LNCaP clone FGC (cell line): Measurements from ENCODE around the gene RASEF.

Experiments used
- DNase-seq: peaks from one replicate; pipeline ENCODE4 v3.0.0-alpha.2; 2011; ENCODE audit warnings: low read depth
- H3K4me3 ChIP-seq: 2 replicates; pipeline ENCODE4 v1.5.1; 2011; ENCODE audit warnings: mild to moderate bottlenecking, low read depth, low read length, control low read depth
- TF ChIP-seq, protein P1 (sequence below): IDR thresholded peaks from 2 replicates; pipeline ENCODE4 v1.5.1; 2012; ENCODE audit warnings: mild to moderate bottlenecking; ENCODE audit not compliant: control insufficient read depth, insufficient read depth; ENCODE audit errors: extremely low read depth

RASEF gene

DNA sequence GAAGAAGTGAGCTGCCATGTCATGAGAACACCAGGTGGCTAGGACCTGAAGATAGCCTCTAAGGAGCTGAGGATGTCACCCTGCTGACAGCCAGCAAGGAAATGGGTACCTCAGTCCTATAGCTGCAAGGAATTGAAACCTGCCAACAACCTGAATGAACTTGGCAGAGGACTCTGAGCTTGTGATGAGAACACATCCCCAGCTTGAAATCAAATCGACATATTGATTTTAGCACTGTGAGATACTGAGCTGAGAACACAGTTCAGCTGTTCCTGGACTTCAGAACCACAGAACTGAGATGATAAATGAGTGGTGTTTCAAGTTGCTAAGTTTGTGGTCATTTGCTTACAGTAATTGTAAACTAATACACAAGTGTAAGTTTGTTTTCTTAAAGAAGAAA lies 5.5 kb upstream of the RASEF start:
- no peak overlapping the region for H3K4me3 ChIP-seq
- TF ChIP-seq, protein P1, sequence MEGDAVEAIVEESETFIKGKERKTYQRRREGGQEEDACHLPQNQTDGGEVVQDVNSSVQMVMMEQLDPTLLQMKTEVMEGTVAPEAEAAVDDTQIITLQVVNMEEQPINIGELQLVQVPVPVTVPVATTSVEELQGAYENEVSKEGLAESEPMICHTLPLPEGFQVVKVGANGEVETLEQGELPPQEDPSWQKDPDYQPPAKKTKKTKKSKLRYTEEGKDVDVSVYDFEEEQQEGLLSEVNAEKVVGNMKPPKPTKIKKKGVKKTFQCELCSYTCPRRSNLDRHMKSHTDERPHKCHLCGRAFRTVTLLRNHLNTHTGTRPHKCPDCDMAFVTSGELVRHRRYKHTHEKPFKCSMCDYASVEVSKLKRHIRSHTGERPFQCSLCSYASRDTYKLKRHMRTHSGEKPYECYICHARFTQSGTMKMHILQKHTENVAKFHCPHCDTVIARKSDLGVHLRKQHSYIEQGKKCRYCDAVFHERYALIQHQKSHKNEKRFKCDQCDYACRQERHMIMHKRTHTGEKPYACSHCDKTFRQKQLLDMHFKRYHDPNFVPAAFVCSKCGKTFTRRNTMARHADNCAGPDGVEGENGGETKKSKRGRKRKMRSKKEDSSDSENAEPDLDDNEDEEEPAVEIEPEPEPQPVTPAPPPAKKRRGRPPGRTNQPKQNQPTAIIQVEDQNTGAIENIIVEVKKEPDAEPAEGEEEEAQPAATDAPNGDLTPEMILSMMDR, result no peak
- DNase-seq, result no peak

DNA sequence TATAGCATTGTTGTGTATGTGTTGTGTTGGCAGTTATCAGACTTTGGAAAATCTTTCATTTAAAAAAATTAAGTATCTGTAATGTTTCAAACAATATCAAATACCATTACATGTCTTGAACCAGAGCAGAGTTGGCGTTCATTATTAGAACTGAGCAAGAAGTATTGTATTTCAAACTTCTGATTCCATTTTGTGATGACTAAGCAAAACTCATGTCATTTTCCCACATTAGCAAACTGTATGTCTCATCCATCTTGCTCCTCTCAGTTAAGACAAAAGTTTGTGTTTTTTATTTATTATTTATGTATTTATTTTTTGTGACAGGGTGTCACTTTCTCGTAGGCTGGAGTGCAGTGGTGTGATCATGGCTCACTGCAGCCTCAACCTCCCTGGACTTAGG lies 4.6 kb upstream of the RASEF start:
- TF ChIP-seq, protein P1, result no peak
- no peak overlapping the region for H3K4me3 ChIP-seq
- no peak for DNase-seq

DNA sequence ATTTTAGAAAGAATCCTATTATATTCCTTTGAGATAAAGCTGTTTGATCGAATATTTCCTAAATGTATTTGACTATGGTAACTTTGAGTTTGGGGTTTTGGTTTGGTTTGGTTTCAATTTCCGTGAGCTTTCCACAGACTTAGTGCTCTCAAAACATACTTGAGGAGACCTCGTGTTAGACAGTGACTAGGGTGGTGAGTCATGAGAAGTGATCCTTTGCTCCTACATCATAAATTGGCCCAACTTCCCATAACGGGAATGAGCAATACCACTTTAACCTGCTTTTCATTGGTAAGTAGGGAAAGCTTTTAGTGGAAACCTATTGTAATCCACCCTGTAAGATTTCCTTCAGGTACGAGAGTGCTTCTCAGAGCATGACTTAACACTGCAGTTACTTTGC lies 3.8 kb upstream of the RASEF start:
- no peak for DNase-seq

DNA sequence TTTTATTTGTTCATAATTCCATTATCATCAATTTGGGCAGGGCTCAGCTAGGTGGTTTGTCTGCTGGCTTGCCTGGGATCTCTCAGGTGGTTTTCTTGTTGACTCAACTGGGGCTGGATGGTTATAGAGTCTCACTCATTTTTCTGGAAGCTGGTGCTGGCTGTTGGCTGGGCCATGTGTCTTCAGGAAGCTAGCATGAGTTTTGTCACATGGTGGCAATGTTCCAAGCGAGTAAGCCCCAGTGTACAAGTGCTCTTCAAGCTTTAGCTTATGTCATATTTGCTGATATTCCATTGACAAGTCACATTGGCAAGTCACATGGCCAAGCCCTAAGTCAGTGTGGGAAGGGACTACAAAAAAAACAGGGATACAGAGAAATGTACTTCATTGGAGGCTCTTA lies 2.3 kb upstream of the RASEF start:
- TF ChIP-seq, protein P1, result no peak
- DNase-seq, result no peak
- no peak overlapping the region for H3K4me3 ChIP-seq

More for the DNA sequence above, 3.8 kb upstream of the RASEF start:
- no peak overlapping the region for H3K4me3 ChIP-seq
- TF ChIP-seq, protein P1, result no peak

DNA sequence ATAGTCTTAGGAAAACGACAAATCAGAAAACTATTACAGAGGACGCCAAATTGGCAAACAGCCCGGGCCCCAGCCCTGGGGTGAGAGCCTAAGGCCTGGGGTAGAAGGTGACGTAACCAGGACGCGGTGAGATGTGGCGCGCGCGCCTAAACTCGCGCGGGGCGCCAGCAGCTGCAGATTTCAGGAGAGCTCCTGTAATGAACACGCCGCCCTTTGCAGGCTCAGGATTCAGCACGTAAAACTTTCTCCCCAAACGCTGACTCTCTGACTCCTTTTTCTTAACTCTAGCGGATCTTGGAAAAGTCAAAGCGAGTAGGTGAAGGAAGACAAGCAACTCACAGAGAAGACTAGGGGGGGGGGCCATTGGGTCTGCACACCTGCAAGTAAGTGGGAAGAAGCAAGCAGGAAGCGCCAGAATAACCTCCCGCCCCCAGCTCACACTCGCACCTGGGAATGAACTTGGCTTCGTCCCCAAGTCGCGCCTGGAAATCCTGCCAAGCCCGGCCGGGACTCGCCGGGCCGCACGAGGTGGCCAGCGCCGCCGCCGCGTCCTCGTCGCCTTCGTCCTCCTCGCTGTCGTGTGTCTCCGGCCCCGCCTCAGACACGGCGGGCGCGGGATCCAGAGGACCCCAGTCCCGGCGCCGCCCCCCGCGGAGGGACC lies 822 bp downstream of the RASEF start:
- H3K4me3 ChIP-seq, result peak overlapping the region; percentile 60
- peak; percentile 68 for DNase-seq
- TF ChIP-seq, protein P1, result no peak

DNA sequence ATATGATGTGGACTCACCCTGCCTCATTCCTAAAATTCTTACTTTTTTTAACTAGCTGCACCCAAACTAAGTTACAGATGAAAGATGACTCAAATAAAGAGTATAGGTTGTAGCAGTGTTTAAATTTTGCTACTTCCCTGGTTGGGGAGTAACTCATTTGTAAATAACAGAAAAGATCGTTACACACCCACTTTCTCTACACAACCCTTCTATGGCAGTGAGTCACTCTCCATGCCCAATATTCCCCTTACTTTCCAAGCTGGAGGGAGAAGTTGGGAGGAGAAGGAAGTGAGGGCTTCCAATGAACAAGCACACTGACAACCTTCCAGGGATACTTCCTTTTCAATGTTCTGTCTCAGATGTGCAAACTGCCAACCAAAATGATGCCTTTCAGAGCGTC lies 1.9 kb downstream of the RASEF start:
- no peak for DNase-seq
- H3K4me3 ChIP-seq, result peak overlapping the region; percentile 60
- TF ChIP-seq, protein P1, result no peak

DNA sequence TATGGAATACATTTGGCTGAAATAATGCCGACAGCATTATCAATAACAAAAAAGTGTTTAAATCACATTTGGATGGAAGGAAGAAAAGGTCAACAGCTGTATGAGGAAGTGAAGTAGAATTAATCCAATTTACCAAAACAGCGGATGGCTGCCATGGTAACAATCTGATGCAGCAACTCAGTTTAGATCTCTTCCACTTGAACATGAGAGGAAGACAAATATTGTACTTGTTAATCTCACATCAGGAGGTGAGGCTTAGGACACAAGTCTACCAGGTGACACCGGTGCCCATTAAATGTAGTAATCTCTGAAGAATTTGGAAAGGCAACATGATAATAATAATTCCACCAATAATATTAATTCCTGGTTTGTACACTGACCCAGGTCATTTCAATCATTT lies 2.4 kb downstream of the RASEF start:
- H3K4me3 ChIP-seq, result peak overlapping the region; percentile 60
- DNase-seq, result peak; percentile 66
- TF ChIP-seq, protein P1, result no peak
